OCI-LY7 (cell line): ENCODE results near the gene PC. TPM values are rescaled to one million over a fixed set of nuclear protein-coding genes. Genes with fewer than 3 reads are reported as not detected.
A peak's percentile ranks its signal among the peaks of the same experiment; 100 is the strongest.

ENCODE experiments used
- BruUV-seq: library from RNA; stranded (reverse); fragments of 400-500 nt; replicated peaks from 2 replicates; lab custom pipeline; 2021; lab: Mats Ljungman, UMichigan
- CTCF ChIA-PET: fragments of 300-600 bp; sonication (Branson Sonifier 250); formaldehyde crosslinking; loops from one replicate; lab custom pipeline; 2022; ENCODE audit warnings: antibody characterized with exemption; ENCODE audit not compliant: unreplicated experiment; lab: Charles Lee
- POLR2A ChIA-PET: fragments of 300-600 bp; sonication (Branson Sonifier 250); formaldehyde crosslinking; loops from one replicate; lab custom pipeline; 2022; ENCODE audit warnings: antibody characterized with exemption; lab: Charles Lee
- DNase-seq: peaks from one replicate; pipeline ENCODE4 v3.0.0-alpha.2; 2015; ENCODE audit warnings: low spot score
- H2AFZ ChIP-seq: fragments of 200-600 bp; sonication (generic), shearing (Covaris generic); 2 replicates; pipeline ENCODE4 v1.6.1; 2014; ENCODE audit warnings: mild to moderate bottlenecking, antibody characterized with exemption, low read length, moderate library complexity
- H3K27ac ChIP-seq: fragments of 200-600 bp; sonication (generic); 2 replicates; pipeline ENCODE4 v1.5.1; 2014; ENCODE audit warnings: mixed run types, low read depth, mild to moderate bottlenecking, moderate library complexity, low read length, inconsistent platforms; ENCODE audit not compliant: poor library complexity, severe bottlenecking
- H3K36me3 ChIP-seq: fragments of 200-600 bp; sonication (generic); 2 replicates; pipeline ENCODE4 v1.6.1; 2014; ENCODE audit warnings: mild to moderate bottlenecking, antibody characterized with exemption, low read length, moderate library complexity, mixed read lengths; ENCODE audit not compliant: insufficient read depth
- H3K4me1 ChIP-seq: fragments of 200-600 bp; sonication (generic); 2 replicates; pipeline ENCODE4 v1.5.1; 2014; ENCODE audit warnings: mild to moderate bottlenecking, low read length; ENCODE audit not compliant: insufficient read depth, poor library complexity, severe bottlenecking
- H3K4me2 ChIP-seq: fragments of 200-600 bp; sonication (generic); 2 replicates; pipeline ENCODE4 v1.6.1; 2014; ENCODE audit warnings: mild to moderate bottlenecking, low read length
- H3K4me3 ChIP-seq: fragments of 200-600 bp; sonication (generic); 2 replicates; pipeline ENCODE4 v1.5.1; 2014; ENCODE audit warnings: mild to moderate bottlenecking, low read depth, low read length; ENCODE audit not compliant: poor library complexity, severe bottlenecking
- H3K79me2 ChIP-seq: fragments of 200-600 bp; sonication (generic); 2 replicates; pipeline ENCODE4 v1.6.1; 2016; ENCODE audit warnings: low read depth, mild to moderate bottlenecking, low read length, moderate library complexity, mixed read lengths; ENCODE audit not compliant: insufficient read depth
- H3K9me2 ChIP-seq: fragments of 200-600 bp; sonication (generic); 2 replicates; pipeline ENCODE4 v1.6.1; 2016; ENCODE audit warnings: mild to moderate bottlenecking, low read length, mixed read lengths; ENCODE audit not compliant: insufficient read depth
- H3K9me3 ChIP-seq: fragments of 200-600 bp; sonication (generic); 2 replicates; pipeline ENCODE4 v1.6.1; 2014; ENCODE audit warnings: mild to moderate bottlenecking, mixed run types, low read length, mixed read lengths
- H4K20me1 ChIP-seq: fragments of 200-600 bp; sonication (generic); 2 replicates; pipeline ENCODE4 v1.6.1; 2014; ENCODE audit warnings: mild to moderate bottlenecking, antibody characterized with exemption, low read length, moderate library complexity, mixed read lengths; ENCODE audit not compliant: insufficient read depth
- CTCF ChIP-seq: fragments of 200-600 bp; sonication (generic); conservative IDR thresholded peaks from 2 replicates; pipeline ENCODE4 v1.5.1; 2014; ENCODE audit warnings: mild to moderate bottlenecking, antibody characterized with exemption, low read length, moderate library complexity, mixed read lengths
- EZH2phosphoT487 ChIP-seq: fragments of 200-600 bp; sonication (generic); IDR thresholded peaks from 2 replicates; pipeline ENCODE4 v1.6.1; 2018; ENCODE audit warnings: low read depth, borderline replicate concordance, mild to moderate bottlenecking, mixed run types, antibody characterized with exemption, low read length, moderate library complexity, mixed read lengths
- intact Hi-C: fragments of 100-400 bp; cut with micrococcal nuclease; formaldehyde crosslinking; loops from one replicate; pipeline ENCODE4 v1.10.0; 2022; ENCODE audit not compliant: unreplicated experiment
- total RNA-seq, 2 experiments: library from RNA; depleted of rRNA in 1 of 2; stranded (reverse); fragments of >200 nt in 1 of 2; shearing (Covaris generic) in 1 of 2; gene quantifications; 2 replicates each; pipeline ENCODE4 v1.2.3, GENCODE V29; 2014 to 2022

The PC gene
- total RNA-seq, 2 experiments from 2014 or later, result 10.4 to 12.7 TPM

- Histone ChIP-seq H3K9me3 (no peaks in the 10 kb centered on the region; the same call in 1 of the 2 replicates), H3K27ac (no peak overlapping the region), H3K36me3 (no peaks in the 10 kb centered on the region), H3K4me1 (peaks cover 13% of the 10 kb centered on the region), H3K9me2 (no peaks in the 10 kb centered on the region), H3K4me2 (peak overlapping the region; percentile 55), H3K79me2 (no peaks in the 10 kb centered on the region), H4K20me1 (no peaks in the 10 kb centered on the region), H2AFZ (peak overlapping the region; percentile 76; the same call in 1 of the 2 replicates), H3K4me3 (peak overlapping the region; percentile 61)
- no peak for TF ChIP-seq CTCF
- TF ChIP-seq EZH2phosphoT487, result no peak
- CTCF ChIA-PET, result no interaction called here
- POLR2A ChIA-PET, result no interaction called here
- no TSS peak for BruUV-seq
- no peak for DNase-seq
- intact Hi-C loops, result no loop called here
Measured at GRCh38 chr11:66957971-66958231, 282 bp downstream of the PC start.

- no peaks in the 10 kb centered on the region for H3K9me2 ChIP-seq
- ChIA-PET POLR2A (no interaction called here), CTCF (no interaction called here)
- no peaks in the 10 kb centered on the region; the same call in 1 of the 2 replicates for H3K9me3 ChIP-seq
- DNase-seq, result peak; percentile 20
- H3K36me3 ChIP-seq, result no peaks in the 10 kb centered on the region
- H2AFZ ChIP-seq, result no peak overlapping the region
- H3K27ac ChIP-seq, result no peak overlapping the region
- H3K79me2 ChIP-seq, result no peaks in the 10 kb centered on the region
- no peak overlapping the region for H3K4me2 ChIP-seq
- BruUV-seq, result no TSS peak
- TF ChIP-seq EZH2phosphoT487, result no peak
- TF ChIP-seq CTCF, result no peak
- H4K20me1 ChIP-seq, result no peaks in the 10 kb centered on the region
- intact Hi-C loops, result no loop called here
- H3K4me1 ChIP-seq, result peaks cover 13% of the 10 kb centered on the region
- H3K4me3 ChIP-seq, result no peak overlapping the region
Measured at GRCh38 chr11:66956689-66957290, 1.4 kb downstream of the PC start.

- no peak for DNase-seq
- no peaks in the 10 kb centered on the region for H3K79me2 ChIP-seq
- H3K36me3 ChIP-seq, result no peaks in the 10 kb centered on the region
- H4K20me1 ChIP-seq, result no peaks in the 10 kb centered on the region
- H3K4me2 ChIP-seq, result no peak overlapping the region
- no peak for TF ChIP-seq CTCF
- TF ChIP-seq EZH2phosphoT487, result no peak
- ChIA-PET POLR2A (no interaction called here), CTCF (no interaction called here)
- intact Hi-C loops, result no loop called here
- H3K9me3 ChIP-seq, result no peaks in the 10 kb centered on the region
- H3K4me1 ChIP-seq, result peaks cover 7% of the 10 kb centered on the region
- H3K9me2 ChIP-seq, result no peaks in the 10 kb centered on the region
- H3K4me3 ChIP-seq, result no peak overlapping the region
- H3K27ac ChIP-seq, result no peak overlapping the region
- BruUV-seq, result no TSS peak
- no peak overlapping the region for H2AFZ ChIP-seq
Measured at GRCh38 chr11:66953081-66953833, 4.9 kb downstream of the PC start.
